B cell (primary cell): ENCODE measurements around the gene MDK. TPM values are rescaled to one million over a fixed set of nuclear protein-coding genes. Genes with fewer than 3 reads are reported as not detected.

Experiments
- ATAC-seq: fragments of 200-7000 bp; cut with Tn5 transposase; one replicate; pipeline ENCODE4 v1.10.0; 2021; ENCODE audit warnings: low read depth, mild to moderate bottlenecking, moderate number of reproducible peaks, moderate library complexity
- CTCF ChIA-PET: fragments of 350-600 bp; sonication (Branson Sonifier 250); formaldehyde crosslinking; loops from one replicate; lab custom pipeline; 2021; ENCODE audit warnings: antibody characterized with exemption, inconsistent platforms; lab: Charles Lee
- POLR2A ChIA-PET: fragments of 350-600 bp; sonication (Branson Sonifier 250); formaldehyde crosslinking; loops from one replicate; lab custom pipeline; 2021; ENCODE audit warnings: antibody characterized with exemption; lab: Charles Lee
- DNase-seq: peaks from one replicate; pipeline ENCODE4 v3.0.0; 2013
- H2AFZ ChIP-seq: 2 replicates; pipeline ENCODE4 v1.6.1; 2012; ENCODE audit warnings: mild to moderate bottlenecking, low read depth, low read length; ENCODE audit not compliant: insufficient read depth, poor library complexity, severe bottlenecking
- H3K27ac ChIP-seq, 2 donors: 1 replicate in 1 of 2; 2 replicates in 1 of 2; pipeline ENCODE4 v1.5.1; 2012 to 2013; ENCODE audit warnings: low read length in 2 of 2, mild to moderate bottlenecking in 2 of 2, moderate library complexity in 1 of 2
- H3K27me3 ChIP-seq, 4 experiments: fragments of 200-600 bp in 1 of 4; sonication (generic) in 1 of 4; replicated peaks in 1 of 4; 1 replicate in 2 of 4; 2 replicates in 2 of 4; pipeline versions ENCODE4 v1.6.1 to v1.7.0; 2013 to 2016; ENCODE audit warnings: low read length in 3 of 4, mild to moderate bottlenecking in 2 of 4, mixed read lengths in 1 of 4, moderate library complexity in 1 of 4; ENCODE audit not compliant: insufficient read depth in 4 of 4, control insufficient read depth in 3 of 4; ENCODE audit errors: control extremely low read depth in 1 of 4
- H3K36me3 ChIP-seq, 2 experiments: replicated peaks in 1 of 2; 1 replicate in 1 of 2; 2 replicates in 1 of 2; pipeline versions ENCODE4 v1.6.1 to v1.7.1; 2013; ENCODE audit warnings: low read length in 1 of 2; ENCODE audit not compliant: insufficient read depth in 2 of 2, control insufficient read depth in 1 of 2; ENCODE audit errors: control extremely low read depth in 1 of 2, extremely low read depth in 1 of 2
- H3K4me1 ChIP-seq, 2 donors: fragments of 200-600 bp in 1 of 2; sonication (generic) in 1 of 2; 1 replicate in 1 of 2; 2 replicates in 1 of 2; pipeline versions ENCODE4 v1.5.1 to v1.6.1; 2013 to 2017; ENCODE audit warnings: low read length in 2 of 2; ENCODE audit not compliant: control insufficient read depth in 2 of 2, insufficient read depth in 2 of 2
- H3K4me2 ChIP-seq: replicated peaks from 2 replicates; pipeline ENCODE3; 2012; ENCODE audit warnings: mild to moderate bottlenecking, low read depth, low read length; ENCODE audit not compliant: poor library complexity, severe bottlenecking
- H3K4me3 ChIP-seq, 5 experiments: fragments of 200-600 bp in 1 of 5; sonication (generic) in 1 of 5; 1 replicate in 3 of 5; 2 replicates in 2 of 5; pipeline versions ENCODE4 v1.5.1 to v1.7.0; 2011 to 2016; ENCODE audit warnings: low read length in 4 of 5, mild to moderate bottlenecking in 4 of 5, low read depth in 2 of 5, control low read depth in 1 of 5, moderate library complexity in 1 of 5; ENCODE audit not compliant: insufficient read depth in 1 of 5; ENCODE audit errors: control extremely low read depth in 1 of 5, extremely low read depth in 1 of 5
- H3K79me2 ChIP-seq: fragments of 200-600 bp; sonication (generic); one replicate; pipeline ENCODE4 v1.6.0; 2016; ENCODE audit warnings: low read length; ENCODE audit not compliant: control insufficient read depth, insufficient read depth
- H3K9ac ChIP-seq: fragments of 200-600 bp; sonication (generic); 2 replicates; pipeline ENCODE4 v1.6.1; 2017; ENCODE audit warnings: mild to moderate bottlenecking, low read length, moderate library complexity
- H3K9me3 ChIP-seq, 3 donors: one replicate each; pipeline versions ENCODE4 v1.6.1 to v1.7.1; 2013; ENCODE audit warnings: low read length in 2 of 3; ENCODE audit not compliant: control insufficient read depth in 2 of 3, insufficient read depth in 1 of 3; ENCODE audit errors: control extremely low read depth in 1 of 3
- H4K20me1 ChIP-seq: 2 replicates; pipeline ENCODE4 v1.6.0; 2012; ENCODE audit warnings: mild to moderate bottlenecking, low read length; ENCODE audit not compliant: insufficient read depth, control insufficient read depth, poor library complexity, severe bottlenecking
- H3K27ac Mint-ChIP-seq: one replicate; pipeline ENCODE4 v1.8.0; 2021; ENCODE audit warnings: mixed read lengths
- H3K27me3 Mint-ChIP-seq: one replicate; pipeline ENCODE4 v1.8.0; 2021; ENCODE audit warnings: mixed read lengths
- H3K4me1 Mint-ChIP-seq: one replicate; pipeline ENCODE4 v1.8.0; 2021; ENCODE audit warnings: mixed read lengths
- H3K4me3 Mint-ChIP-seq: one replicate; pipeline ENCODE4 v1.8.0; 2021; ENCODE audit warnings: mixed read lengths
- H3K9me3 Mint-ChIP-seq: one replicate; pipeline ENCODE4 v1.8.0; 2022; ENCODE audit warnings: mixed read lengths; ENCODE audit not compliant: insufficient read depth
- EZH2 ChIP-seq: IDR thresholded peaks from 2 replicates; pipeline ENCODE4 v1.6.1; 2012; ENCODE audit warnings: borderline replicate concordance, low read depth, mild to moderate bottlenecking, moderate library complexity, low read length; ENCODE audit not compliant: insufficient read depth, poor library complexity, severe bottlenecking
- WGBS: methylation state at CpG from one replicate; pipeline ENCODE4 v1.1.5; 2013; ENCODE audit warnings: missing lambda C conversion rate; ENCODE audit not compliant: insufficient coverage; 5-methylcytosine and 5-hydroxymethylcytosine counted together
- intact Hi-C: fragments of 100-400 bp; cut with micrococcal nuclease; formaldehyde crosslinking; loops from one replicate; pipeline ENCODE4 v1.10.0; 2022
- polyA plus RNA-seq: library from polyadenylated mRNA; depleted of rRNA; stranded (reverse); fragments of >200 nt; gene quantifications from 2 replicates; pipeline ENCODE4 v1.2.3, GENCODE V29; 2012
- total RNA-seq, 2 donors: library from RNA; stranded (reverse); fragments of 120-200 nt in 1 of 2; gene quantifications; 1 replicate in 1 of 2; 2 replicates in 1 of 2; pipeline versions ENCODE4 v1.2.3 to v1.2.4, GENCODE V29; 2013 to 2022
- TF ChIP-seq, protein P1 (sequence below): fragments of 200-600 bp; IDR thresholded peaks from one replicate; pipeline ENCODE4 v1.8.0; 2022; ENCODE audit warnings: antibody characterized with exemption, mild to moderate bottlenecking

Gene MDK
- total and polyA plus RNA-seq, 2 donors (not counting 1 experiment from before 2014, with no cell fraction given), result 1.5 to 2.6 TPM

DNA sequence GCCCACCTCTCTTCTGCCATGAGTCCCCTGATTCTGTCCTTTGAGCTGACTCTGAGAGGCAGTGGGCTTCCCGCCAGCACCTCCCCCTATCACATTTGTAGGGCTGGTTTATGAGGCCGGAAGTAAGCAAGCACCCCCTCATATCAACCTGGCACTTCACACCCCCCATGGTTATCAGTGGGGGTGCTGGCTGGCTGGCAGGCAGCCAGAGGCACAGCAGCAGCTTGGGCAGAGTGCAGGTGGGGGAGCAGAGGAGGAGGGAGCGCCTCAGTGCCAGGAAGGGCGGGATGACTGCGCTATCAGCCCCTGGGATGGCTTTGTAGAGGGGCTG is 33.0 kb downstream of the MDK start:
- Mint-ChIP-seq H3K9me3 (no peaks in the 10 kb centered on the region), H3K27ac (no peak overlapping the region)

DNA sequence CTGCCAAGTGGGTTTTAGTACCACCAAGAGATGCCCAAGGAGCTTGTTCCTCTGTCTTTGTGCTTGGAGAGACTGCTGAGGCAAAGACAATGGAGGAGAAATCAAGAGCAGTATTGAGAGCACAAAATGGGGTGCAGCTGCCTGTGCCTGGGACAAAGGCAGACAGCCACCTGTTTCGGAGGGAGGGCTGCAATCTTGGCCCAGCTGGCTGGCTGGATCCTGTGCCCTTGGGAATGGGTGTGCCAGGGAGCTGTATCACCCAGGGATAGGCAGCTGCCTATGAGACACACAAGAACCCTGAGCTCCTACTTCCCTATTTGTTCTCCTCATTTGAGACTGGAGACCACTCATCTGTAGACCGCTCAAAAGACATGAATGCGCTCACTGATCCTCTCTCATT is 33.4 kb downstream of the MDK start:
- no peak overlapping the region for H3K27ac ChIP-seq
- ChIA-PET POLR2A (no interaction called here), CTCF (no interaction called here)
- H3K4me1 ChIP-seq, result no peaks in the 10 kb centered on the region
- Mint-ChIP-seq H3K4me3 (no peak overlapping the region), H3K4me1 (no peaks in the 10 kb centered on the region), H3K27me3 (no peaks in the 10 kb centered on the region), H3K27ac (no peak overlapping the region), H3K9me3 (no peaks in the 10 kb centered on the region)
- no peak for ATAC-seq
- DNase-seq, result no peak
- no peak overlapping the region for H3K4me2 ChIP-seq
- no peaks in the 10 kb centered on the region for H3K79me2 ChIP-seq
- no peaks in the 10 kb centered on the region for H4K20me1 ChIP-seq
- H3K9me3 ChIP-seq, result no peaks in the 10 kb centered on the region
- no peaks in the 10 kb centered on the region for H3K27me3 ChIP-seq
- no peak overlapping the region for H3K4me3 ChIP-seq
- H3K36me3 ChIP-seq, result peaks cover 2 to 58% of the 10 kb centered on the region in 2 experiments
- H2AFZ ChIP-seq, result no peak overlapping the region
- no peak for TF ChIP-seq EZH2
- TF ChIP-seq, protein P1, sequence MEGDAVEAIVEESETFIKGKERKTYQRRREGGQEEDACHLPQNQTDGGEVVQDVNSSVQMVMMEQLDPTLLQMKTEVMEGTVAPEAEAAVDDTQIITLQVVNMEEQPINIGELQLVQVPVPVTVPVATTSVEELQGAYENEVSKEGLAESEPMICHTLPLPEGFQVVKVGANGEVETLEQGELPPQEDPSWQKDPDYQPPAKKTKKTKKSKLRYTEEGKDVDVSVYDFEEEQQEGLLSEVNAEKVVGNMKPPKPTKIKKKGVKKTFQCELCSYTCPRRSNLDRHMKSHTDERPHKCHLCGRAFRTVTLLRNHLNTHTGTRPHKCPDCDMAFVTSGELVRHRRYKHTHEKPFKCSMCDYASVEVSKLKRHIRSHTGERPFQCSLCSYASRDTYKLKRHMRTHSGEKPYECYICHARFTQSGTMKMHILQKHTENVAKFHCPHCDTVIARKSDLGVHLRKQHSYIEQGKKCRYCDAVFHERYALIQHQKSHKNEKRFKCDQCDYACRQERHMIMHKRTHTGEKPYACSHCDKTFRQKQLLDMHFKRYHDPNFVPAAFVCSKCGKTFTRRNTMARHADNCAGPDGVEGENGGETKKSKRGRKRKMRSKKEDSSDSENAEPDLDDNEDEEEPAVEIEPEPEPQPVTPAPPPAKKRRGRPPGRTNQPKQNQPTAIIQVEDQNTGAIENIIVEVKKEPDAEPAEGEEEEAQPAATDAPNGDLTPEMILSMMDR, result no peak
- H3K9ac ChIP-seq, result no peak overlapping the region
- 63% methylated on average over 3 of the region's 3 CpGs for WGBS
- intact Hi-C loops, result no loop called here

More for the DNA sequence above, 33.0 kb downstream of the MDK start:
- no peak for ATAC-seq
- H3K27ac ChIP-seq, result no peak overlapping the region
- H3K79me2 ChIP-seq, result no peaks in the 10 kb centered on the region
- CTCF ChIA-PET, result no interaction called here
- H3K27me3 ChIP-seq, result no peaks in the 10 kb centered on the region
- DNase-seq, result no peak
- no peak overlapping the region for H3K4me3 ChIP-seq
- Mint-ChIP-seq H3K4me1 (no peaks in the 10 kb centered on the region), H3K4me3 (no peak overlapping the region), H3K27me3 (no peaks in the 10 kb centered on the region)
- no peaks in the 10 kb centered on the region for H3K9me3 ChIP-seq
- TF ChIP-seq EZH2, result no peak
- POLR2A ChIA-PET, result no interaction called here
- intact Hi-C loops, result no loop called here
- no peak overlapping the region for H2AFZ ChIP-seq
- H4K20me1 ChIP-seq, result no peaks in the 10 kb centered on the region
- H3K4me1 ChIP-seq, result no peaks in the 10 kb centered on the region
- 100% methylated on average over 3 of the region's 5 CpGs for WGBS
- no peak overlapping the region for H3K4me2 ChIP-seq
- no peak overlapping the region for H3K9ac ChIP-seq
- peaks cover 2 to 62% of the 10 kb centered on the region in 2 experiments for H3K36me3 ChIP-seq
